ENCODE measurements around the gene SMYD3. TPM values are rescaled to one million over a fixed set of nuclear protein-coding genes. Genes with fewer than 3 reads are reported as not detected.

The SMYD3 gene
- total and polyA plus RNA-seq, 2 of the 13 experiments (the other 11 are each of a cell fraction or from before 2014, with no cell fraction given) = 27.7 to 35.8 TPM

- TF ChIP-seq CEBPZ (IDR thresholded peaks at IDR 0.05; ENCODE audit: low read length) (no peak), ZBTB49 (CRISPR knock-in tag; IDR thresholded peaks at IDR 0.05; ENCODE audit: borderline replicate concordance) (no peak), ZNF616 (CRISPR knock-in tag; IDR thresholded peaks at IDR 0.05; ENCODE audit: low read depth) (no peak), ZBTB7A (CRISPR knock-in tag; IDR thresholded peaks at IDR 0.05) (no peak), RFX3 (CRISPR knock-in tag; IDR thresholded peaks at IDR 0.05) (no peak), FOXK1 (CRISPR knock-in tag; IDR thresholded peaks at IDR 0.05; ENCODE audit: borderline replicate concordance, low read depth) (no peak), IRX3 (CRISPR knock-in tag; IDR thresholded peaks at IDR 0.05; ENCODE audit: borderline replicate concordance, low read depth) (no peak), MBD4 (IDR thresholded peaks at IDR 0.05; ENCODE audit: borderline replicate concordance, low read length) (no peak), JUND (CRISPR knock-in tag; IDR thresholded peaks at IDR 0.05) (no peak), ZNF501 (CRISPR knock-in tag; IDR thresholded peaks at IDR 0.05) (no peak), ZNF598 (CRISPR knock-in tag; IDR thresholded peaks at IDR 0.05; ENCODE audit: borderline replicate concordance) (no peak), ZNF614 (CRISPR knock-in tag; IDR thresholded peaks at IDR 0.05; ENCODE audit: borderline replicate concordance) (0 out of 2 replicates have a peak, but pooled peaks have one; percentile 29), HMGXB3 (CRISPR knock-in tag; IDR thresholded peaks at IDR 0.05; ENCODE audit: borderline replicate concordance) (no peak), ZNF713 (CRISPR knock-in tag; IDR thresholded peaks at IDR 0.05) (no peak), RXRB (CRISPR knock-in tag; IDR thresholded peaks at IDR 0.05; ENCODE audit: borderline replicate concordance) (peak; percentile 70; the same call in 1 of the 2 replicates), FLYWCH1 (CRISPR knock-in tag; IDR thresholded peaks at IDR 0.05) (no peak), ZNF44 (CRISPR knock-in tag; IDR thresholded peaks at IDR 0.05) (no peak)
Observed at GRCh38 chr1:245856944-245857531, 650.0 kb downstream of the SMYD3 start (continued).
